Stimulated activated CD8-positive, alpha-beta memory T cell treated with anti-CD3 and anti-CD28 coated beads, Interleukin-2, amount 100 ng/mL, for 1 hour (primary cell): Measurements from ENCODE around the gene DLX1.
"Not testable (repeated sequence)": the region's sequence is repeated elsewhere in the genome, so short reads cannot be mapped to it uniquely, and the experiment has no call there.

Experiments
- DNase-seq, 2 donors: peaks; one replicate each; pipeline ENCODE4 v3.0.0-alpha.2; 2020; ENCODE audit warnings: low read depth in 2 of 2

DLX1 gene

GRCh38 chr2:172098650-172099471 is 13.6 kb downstream of the DLX1 start:
- DNase-seq, result no peak

- no peak for DNase-seq
Measured at GRCh38 chr2:172099472-172100079, 14.3 kb downstream of the DLX1 start.

- no peak for DNase-seq
Measured at GRCh38 chr2:172100080-172100934, 15.0 kb downstream of the DLX1 start.

GRCh38 chr2:172100935-172101820 is 15.9 kb downstream of the DLX1 start:
- DNase-seq, result no peak

- no peak for DNase-seq
Measured at GRCh38 chr2:172101821-172102390, 16.6 kb downstream of the DLX1 start.

GRCh38 chr2:172102391-172103359 is 17.4 kb downstream of the DLX1 start, which contains the start of gene DLX2:
TSS of gene DLX2 (minus strand) at chr2:172102900. CDS start at chr2:172102538, 362 bp downstream.
- DNase-seq, result peak; percentile 35 to 48

GRCh38 chr2:172103471-172104272 is 18.4 kb downstream of the DLX1 start:
- no peak for DNase-seq

- no peak for DNase-seq
Measured at GRCh38 chr2:172105471-172106107, 20.3 kb downstream of the DLX1 start.

GRCh38 chr2:172106108-172106961 is 21.0 kb downstream of the DLX1 start:
- no peak for DNase-seq

GRCh38 chr2:172107690-172108586 is 22.6 kb downstream of the DLX1 start:
- no peak for DNase-seq

GRCh38 chr2:172108587-172108930 is 23.3 kb downstream of the DLX1 start:
- DNase-seq, result no peak

- no peak for DNase-seq
Measured at GRCh38 chr2:172109256-172109987, 24.1 kb downstream of the DLX1 start.

- DNase-seq, result no peak
Measured at GRCh38 chr2:172109988-172110811, 24.9 kb downstream of the DLX1 start.

- no peak for DNase-seq
Measured at GRCh38 chr2:172113617-172114016, 28.3 kb downstream of the DLX1 start.

- not testable (repeated sequence) for DNase-seq
Measured at GRCh38 chr2:172114176-172114575, 28.9 kb downstream of the DLX1 start.
